CD4-positive, alpha-beta T cell treated with Interleukin-10 for 1 hour (primary cell): ENCODE measurements around the gene IRF5.
"Not testable (repeated sequence)": the region's sequence is repeated elsewhere in the genome, so short reads cannot be mapped to it uniquely, and the experiment has no call there.

Experiments used
- DNase-seq: peaks from one replicate; pipeline ENCODE4 v3.0.0-alpha.2; 2020

Gene IRF5

DNA sequence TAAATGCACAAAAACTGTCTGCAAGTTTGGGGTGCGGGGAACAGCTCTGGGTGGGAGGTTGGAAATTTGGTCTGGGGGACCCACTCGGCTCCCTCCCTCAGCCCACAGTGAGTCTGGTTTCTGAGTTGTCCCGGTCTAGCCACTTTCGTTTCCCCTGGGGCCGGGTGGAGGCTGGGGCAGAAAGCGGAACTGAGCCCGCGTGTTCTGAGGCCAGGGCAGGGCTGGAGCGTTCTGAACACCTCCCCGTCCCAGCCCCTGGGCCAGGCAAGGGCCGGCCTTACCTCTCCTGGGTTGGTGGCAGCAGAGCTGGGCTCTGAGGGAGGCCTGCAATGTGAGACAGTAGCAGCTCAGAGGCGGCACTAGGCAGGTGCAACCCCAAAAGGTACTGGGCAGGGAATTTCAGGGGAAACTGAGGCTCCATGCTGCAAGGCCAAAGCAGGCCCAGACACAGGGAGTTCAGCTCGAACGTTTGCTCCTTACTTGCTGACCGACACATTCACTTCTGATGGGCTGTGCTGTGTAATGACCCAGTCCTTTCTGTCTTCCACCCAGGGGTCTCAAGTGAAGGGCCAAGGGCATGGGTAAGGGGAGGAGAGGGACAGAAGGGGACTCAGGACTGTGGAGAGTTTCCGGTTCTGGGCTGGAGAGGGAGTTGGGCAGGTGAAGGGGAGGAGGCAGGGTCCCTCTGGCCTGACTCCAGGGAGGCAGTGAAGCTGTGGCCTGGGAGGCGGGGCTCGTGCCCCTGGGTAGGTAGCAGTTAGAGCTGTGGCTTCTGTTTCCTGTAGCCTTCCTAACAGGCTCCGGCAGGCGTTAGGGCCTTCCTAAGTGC is 3.0 kb downstream of the IRF5 start:
- DNase-seq: no peak

DNA sequence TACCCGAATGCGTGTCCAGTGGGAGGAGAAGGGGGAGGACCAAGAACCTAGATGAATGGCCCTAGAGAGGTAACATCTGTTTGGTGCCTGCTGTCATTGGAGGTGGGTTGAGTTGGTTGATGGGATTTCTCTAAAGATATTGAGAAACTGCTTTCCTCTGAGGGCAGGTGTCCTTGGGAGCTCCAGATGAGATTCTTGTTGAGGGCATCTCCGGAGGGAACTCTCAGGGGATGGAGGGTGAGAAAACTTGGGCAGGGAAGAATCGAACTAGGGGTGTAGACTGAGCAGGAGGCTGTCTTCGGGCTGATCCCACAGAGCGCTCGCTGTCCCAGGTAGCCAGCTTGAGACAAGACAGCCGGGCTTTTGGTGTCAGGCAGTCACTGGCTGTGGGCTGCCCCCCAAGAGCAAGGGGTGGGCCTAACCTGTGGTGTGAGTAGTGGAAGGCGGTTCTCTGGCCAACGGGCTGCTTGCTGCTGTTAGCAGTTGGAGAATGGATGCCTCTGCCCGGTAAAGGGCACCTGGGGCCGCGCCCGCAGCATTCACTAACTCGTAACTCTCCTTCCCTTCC is 3.7 kb downstream of the IRF5 start:
- no peak for DNase-seq

DNA sequence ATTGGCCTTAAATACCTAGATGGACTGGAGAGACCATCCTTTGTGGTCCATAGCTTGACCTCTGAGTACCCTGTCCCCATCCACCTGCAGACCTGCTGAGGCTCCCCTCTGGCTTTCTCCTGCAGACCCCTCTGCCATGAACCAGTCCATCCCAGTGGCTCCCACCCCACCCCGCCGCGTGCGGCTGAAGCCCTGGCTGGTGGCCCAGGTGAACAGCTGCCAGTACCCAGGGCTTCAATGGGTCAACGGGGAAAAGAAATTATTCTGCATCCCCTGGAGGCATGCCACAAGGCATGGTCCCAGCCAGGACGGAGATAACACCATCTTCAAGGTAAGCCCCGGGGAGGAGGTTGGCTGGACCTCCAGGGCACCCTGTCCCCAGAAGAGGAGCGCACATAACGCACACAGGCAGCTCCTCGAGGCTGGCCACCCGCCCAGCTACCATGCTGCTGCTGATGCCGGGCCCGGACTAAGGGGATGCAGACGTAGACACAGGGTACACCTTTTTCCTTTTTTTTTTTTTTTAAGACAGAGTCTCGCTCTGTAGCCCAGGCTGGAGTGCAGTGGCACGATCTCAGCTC is 4.3 kb downstream of the IRF5 start:
- no peak for DNase-seq

DNA sequence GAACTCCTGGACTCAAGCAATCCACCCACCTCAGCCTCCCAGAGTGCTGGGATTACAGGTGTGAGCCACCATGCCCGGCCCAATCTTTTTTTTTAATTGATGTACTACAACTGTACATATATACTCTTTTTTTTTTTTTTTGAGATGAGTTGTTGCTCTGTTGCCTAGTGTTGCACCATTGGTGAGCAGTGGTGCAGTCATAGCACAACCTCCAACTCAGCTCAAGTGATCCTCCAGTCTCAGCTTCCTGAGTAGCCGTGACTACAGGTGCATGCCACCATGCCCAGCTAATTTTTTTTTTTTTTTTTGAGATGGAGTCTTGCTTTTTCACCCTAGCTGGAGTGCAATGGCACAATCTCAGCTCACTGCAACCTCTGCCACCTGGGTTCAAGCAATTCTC is 5.5 kb downstream of the IRF5 start:
- DNase-seq: not testable (repeated sequence)

DNA sequence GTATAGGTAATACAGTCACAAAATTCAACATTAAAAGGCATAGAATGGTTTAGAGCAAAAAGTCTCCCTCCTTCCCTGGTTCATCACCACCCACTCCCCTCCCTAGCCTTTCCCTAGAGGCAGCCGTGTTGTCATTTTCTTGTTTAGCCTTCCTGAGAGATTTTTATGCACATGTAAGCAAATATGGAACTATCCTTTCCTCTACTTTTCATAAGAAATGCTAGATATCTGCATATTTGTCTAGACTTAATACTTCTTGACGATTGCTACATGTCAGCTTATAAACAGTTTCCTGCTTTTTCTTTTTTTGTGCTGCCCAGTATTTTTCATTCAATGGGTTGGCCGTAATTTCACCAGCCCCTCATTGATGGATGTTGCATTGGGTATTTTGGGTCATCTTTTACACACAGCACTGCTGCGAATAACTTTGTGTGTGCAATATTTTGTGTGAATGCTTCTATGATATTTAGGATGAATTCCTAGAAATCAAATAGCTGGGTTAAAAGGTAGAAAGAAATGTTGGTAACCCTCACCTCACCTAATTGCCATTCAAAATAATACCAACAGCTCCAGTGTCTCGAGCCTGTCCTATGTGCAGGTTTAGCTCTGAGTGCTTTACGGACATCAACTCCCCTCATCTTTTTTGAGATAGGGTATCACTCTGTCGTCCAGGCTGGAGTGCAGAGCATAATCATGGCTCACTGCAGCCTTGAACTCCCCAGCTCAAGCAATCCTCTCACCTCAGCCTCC is 6.9 kb downstream of the IRF5 start:
- no peak for DNase-seq

DNA sequence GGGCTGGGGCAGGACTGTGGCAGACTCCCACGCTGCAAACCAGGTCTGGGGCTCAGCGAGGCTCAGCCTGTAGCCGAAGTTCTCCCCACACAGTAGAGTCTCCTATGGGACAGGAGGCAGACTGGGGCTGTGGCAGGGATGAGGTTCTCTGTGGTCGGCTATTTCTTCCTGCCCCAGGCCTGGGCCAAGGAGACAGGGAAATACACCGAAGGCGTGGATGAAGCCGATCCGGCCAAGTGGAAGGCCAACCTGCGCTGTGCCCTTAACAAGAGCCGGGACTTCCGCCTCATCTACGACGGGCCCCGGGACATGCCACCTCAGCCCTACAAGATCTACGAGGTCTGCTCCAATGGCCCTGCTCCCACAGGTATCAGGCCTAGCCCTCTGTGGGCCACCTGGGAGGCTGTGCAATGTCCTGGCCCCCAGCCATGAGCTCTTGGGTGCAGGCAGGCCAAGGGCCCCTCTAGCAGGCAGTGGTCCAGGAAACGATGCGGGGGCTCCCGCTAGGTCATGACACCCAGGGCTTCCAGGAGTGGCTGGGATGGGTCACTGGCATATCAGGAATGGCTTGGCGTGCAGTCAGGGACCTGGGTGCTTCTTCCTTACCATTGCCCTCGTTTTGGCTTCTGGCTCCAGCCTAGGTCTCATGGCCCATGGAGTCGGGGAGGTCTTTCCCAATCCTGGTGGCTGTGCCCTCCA is 8.1 kb downstream of the IRF5 start:
- no peak for DNase-seq

DNA sequence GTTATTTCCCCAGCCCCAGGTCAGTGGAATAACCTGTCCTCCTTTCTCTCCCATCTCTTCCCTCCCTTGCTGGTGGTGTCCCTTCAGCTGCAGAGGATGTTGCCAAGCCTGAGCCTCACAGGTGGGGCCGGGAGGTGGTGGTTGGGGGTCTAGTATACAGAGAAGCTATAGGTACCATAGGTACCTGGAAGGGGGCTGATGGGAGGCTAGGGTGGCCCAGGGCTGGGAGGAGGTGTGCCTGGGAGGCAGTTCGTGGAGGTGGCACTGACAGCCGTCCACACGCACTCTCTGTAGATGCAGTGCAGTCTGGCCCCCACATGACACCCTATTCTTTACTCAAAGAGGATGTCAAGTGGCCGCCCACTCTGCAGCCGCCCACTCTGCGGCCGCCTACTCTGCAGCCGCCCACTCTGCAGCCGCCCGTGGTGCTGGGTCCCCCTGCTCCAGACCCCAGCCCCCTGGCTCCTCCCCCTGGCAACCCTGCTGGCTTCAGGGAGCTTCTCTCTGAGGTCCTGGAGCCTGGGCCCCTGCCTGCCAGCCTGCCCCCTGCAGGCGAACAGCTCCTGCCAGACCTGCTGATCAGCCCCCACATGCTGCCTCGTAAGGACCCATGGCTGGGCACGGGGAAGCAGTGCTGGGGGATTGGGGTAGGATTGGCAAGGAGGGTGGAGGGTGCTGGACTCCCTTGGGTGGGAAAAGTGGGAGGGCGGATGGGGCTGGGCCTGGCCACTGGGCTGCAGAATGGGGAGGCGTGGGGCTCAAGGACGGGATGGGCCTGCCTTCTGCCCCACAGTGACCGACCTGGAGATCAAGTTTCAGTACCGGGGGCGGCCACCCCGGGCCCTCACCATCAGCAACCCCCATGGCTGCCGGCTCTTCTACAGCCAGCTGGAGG is 9.5 kb downstream of the IRF5 start:
- no peak for DNase-seq

DNA sequence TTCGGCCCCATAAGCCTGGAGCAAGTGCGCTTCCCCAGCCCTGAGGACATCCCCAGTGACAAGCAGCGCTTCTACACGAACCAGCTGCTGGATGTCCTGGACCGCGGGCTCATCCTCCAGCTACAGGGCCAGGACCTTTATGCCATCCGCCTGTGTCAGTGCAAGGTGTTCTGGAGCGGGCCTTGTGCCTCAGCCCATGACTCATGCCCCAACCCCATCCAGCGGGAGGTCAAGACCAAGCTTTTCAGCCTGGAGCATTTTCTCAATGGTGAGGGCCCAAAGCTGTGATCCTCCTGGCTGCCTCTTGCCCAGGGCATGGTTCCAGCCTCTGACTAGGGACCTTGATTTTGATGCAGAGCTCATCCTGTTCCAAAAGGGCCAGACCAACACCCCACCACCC is 10.1 kb downstream of the IRF5 start:
- DNase-seq: no peak

DNA sequence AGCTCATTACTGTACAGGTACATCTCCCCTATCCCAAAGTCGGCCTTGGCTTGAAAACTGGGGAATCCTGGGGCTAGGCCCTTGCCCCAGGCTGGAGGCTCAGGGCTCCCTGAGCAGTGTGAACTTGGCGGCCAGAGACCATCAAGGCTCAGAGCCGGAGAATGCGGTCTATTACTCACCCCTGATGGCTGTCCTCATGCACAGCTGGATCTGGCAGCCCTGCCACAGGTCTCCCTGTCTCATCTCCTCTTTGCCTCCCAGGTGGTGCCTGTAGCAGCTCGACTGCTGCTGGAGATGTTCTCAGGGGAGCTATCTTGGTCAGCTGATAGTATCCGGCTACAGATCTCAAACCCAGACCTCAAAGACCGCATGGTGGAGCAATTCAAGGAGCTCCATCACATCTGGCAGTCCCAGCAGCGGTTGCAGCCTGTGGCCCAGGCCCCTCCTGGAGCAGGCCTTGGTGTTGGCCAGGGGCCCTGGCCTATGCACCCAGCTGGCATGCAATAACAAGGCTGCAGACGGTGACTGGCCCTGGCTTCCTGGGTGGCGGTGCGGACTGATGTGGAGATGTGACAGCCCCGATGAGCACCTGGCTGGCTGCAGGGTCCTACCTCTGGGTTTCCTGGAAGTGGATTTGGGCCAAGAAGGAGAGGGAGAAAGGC is 10.7 kb downstream of the IRF5 start:
- DNase-seq: no peak

DNA sequence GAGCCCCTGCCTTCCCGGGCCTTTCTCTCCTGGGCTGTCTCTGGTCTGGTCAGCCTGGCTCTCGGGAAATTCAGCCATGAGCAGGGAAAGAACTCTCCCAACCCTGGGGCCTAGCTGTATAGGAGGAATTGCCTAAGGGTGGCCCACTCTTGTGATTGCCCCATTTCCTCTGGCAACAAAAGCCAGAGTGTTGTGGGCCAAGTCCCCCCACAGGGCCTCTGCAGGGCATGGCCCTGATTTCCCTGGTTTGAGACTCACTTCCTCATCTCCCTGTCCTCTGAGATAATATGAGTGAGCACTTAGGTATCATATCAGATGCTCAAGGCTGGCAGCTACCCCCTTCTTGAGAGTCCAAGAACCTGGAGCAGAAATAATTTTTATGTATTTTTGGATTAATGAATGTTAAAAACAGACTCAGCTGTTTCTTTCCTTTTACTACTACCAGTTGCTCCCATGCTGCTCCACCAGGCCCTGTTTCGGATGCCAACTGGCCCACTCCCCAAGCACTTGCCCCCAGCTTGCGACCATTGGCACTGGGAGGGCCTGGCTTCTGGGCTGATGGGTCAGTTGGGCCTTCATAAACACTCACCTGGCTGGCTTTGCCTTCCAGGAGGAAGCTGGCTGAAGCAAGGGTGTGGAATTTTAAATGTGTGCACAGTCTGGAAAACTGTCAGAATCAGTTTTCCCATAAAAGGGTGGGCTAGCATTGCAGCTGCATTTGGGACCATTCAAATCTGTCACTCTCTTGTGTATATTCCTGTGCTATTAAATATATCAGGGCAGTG is 11.4 kb downstream of the IRF5 start:
- no peak for DNase-seq

DNA sequence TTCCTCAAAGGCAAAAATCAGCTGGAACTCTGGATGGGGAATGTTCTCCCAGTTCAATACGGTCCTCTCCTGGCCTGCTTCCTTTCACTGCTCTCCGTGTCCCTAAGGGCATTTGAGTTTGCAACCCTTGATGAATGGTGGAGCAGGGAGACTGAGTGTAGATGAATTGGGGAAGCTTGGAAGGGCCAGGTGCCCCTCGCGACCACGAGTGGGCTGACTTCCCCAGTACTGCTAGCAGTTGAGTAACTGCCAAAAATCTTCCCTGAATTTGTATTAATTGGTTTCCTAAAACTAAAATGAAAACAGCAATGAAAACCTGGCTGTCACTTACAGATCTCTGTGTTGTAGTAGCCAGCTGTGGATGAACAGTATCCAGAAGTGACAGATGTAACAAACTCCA is 13.6 kb downstream of the IRF5 start:
- no peak for DNase-seq

DNA sequence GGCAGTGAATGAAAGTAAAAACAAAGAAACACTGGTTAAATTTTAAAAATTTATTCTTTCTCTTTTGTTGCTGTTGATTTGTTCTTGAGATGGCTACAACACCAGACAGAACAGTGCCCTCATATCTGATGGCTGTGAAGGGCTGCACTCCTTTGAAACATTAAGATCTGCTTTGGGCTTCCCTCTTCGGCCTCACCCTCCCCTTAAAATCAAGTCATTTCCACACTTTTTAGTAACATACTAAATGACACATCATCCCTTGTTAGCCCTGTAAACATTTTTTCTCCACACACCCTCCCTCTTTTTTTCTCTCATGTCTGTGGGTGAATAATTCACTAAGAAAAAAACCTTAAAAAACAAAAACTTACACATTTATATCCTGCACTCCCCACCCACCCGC is 16.4 kb downstream of the IRF5 start:
- no peak for DNase-seq

DNA sequence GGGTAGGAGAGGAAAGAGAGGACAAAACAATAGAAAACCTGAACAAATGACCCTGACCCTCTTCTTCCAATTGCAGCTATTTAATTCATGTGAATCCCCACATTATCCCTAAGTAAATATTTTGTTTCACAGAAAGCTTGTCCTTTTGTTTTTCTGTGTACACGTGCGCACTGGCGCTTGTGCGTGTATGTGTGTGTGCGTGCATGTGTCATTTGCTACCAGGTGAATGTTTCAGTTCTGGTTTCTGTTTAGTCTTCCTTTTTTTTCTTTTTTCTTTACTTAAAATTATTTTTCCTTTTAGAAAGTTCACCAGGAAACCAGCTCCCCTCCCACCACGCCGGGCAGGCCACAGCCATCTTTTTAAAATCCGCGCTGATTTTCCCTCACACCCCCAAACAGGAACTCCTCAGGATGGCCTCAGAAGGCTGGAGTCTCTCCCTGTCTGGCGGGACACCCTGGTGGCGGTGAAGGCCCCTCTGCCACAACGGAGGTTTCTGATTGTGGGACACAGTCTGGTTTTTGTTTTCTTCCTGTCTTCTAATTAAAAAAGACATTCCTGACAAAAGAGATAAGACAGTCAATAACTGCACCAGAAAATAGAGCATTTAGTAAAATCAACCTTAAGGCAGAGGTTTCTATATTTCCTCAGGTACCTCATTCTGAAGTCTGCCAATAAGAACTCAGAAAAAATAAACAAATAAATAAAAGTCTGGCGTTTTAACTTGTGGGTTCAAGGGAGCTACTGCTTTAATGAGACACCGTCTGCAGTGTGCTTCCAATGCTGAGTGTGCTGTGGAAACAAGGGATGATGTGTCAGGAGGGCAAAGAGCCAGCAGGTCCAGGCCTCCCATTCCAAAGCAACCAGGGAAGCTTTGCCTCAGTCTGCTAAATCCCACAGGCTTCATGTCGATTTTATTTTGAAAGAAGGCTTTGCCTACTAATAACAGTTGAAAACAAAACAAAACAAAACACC is 17.4 kb downstream of the IRF5 start:
- no peak for DNase-seq

DNA sequence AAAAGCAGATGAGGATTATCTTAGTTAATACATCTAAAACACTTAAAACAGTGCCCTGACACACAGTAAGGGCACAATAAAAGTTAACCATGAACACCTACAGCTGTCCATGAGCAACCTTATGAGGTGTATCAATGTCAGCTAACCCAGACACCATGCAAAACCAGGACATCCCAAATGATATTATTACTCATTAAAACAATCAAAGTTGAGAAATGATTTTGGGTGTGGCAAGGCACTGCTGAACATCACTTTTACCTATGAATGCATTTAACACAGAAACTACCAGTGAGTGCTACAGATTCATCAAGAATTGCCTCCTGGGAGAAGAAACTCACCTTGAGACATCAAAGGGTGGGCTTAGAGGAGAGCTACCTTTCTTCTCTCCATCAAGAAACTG is 18.3 kb downstream of the IRF5 start:
- no peak for DNase-seq

DNA sequence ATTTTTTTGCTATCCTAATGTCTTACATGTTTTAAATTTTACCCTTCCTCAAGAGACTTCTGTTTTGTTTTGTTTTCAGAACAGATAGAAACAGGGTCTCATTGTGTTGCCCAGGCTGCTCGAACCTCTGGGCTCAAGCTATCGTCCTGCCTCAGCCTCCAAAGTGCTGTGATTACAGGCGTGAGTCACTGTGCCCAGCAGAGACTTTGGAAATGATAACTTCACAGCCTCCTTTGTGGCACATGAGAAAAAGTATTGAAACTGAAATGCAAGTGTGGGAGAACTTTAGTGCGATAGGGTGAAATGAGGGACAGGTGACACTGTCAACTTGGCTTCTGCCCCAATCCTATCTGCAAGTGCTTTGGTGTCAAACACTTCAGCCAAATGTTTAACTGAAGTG is 21.6 kb downstream of the IRF5 start:
- no peak for DNase-seq

DNA sequence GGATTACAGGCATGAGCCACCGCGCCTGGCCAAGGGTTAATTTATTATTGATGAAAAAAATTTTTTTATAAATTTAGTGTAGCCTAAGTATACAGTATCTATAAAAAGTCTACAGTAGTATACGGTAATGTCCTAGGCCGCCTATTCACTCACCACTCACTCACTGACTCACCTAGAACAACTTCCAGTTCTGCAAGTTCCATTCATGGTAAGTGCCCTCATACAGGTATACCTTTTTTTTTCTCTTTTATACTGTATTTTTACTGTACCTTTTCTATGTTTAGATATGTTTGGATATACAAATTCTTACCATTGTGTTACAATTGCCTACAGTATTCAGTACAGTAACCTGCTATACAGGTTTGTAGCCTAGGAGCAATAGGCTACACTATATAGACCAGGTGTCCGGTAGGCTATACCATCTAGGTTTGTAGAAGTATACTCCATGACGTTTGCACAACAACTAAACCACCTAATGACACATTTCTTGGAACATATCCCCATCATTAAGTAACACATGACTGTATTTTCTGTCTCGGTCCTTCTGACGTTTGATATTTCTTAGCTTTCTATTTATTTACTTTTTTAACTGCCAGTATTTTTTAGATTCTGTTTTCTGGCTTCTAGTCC is 23.4 kb downstream of the IRF5 start:
- no peak for DNase-seq

DNA sequence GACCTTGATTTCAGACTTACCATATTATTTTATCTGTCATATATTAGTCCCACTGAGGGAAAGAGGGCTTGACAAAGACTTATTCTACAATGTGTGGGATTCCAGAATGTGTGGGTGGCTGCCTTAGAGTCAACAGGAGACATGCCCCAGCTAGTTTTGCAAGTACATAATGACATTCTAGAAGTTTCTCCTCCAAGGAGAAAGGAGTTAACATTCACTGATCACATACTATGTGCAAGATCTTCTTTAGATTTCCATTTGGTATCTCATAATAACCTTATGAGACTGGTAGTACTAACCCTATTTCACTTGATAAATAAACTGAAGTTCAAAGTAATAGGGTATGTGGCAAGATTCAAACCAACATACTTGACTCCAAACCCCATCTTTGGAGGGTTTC is 25.2 kb downstream of the IRF5 start:
- no peak for DNase-seq

DNA sequence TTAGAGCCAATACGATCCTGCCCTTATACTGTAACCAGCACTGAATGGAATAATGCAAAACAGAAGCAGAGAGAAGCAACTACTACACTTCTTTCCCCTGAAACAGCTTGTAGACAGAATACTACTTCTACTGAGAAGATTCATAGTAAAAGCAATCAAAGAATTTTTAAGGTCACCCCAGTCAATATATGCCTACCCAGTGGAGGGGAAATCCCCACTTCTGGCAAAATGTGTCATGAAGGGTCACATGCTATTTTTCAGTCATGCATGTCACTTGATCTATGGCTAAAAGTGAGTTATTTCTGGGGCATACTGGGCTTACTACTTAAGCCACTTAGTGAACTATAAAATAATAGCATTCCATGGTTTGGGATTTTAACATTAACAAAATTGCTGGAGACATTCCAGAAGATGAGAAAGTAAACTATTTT is 25.6 kb downstream of the IRF5 start:
- no peak for DNase-seq

DNA sequence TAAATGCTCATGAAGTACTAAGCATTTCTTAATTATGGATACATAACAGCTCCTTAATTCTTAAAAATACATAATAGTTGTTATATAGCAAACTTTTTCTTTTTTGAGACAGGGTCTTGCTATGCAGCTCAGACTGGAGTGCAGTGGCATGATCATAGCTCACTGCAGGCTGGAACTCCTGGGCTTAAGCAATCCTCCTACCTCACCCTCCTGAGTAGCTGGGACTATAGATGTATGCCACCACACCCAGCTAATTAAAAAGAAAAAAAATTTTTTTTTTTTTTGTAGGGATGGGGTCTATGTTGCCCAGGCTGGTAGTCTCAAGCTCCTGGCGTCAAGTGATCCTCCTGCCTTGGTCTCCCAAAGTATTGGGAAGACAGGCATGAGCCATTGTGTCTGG is 30.9 kb downstream of the IRF5 start:
- no peak for DNase-seq
